Right lobe of liver (tissue), 6 donors: ENCODE data around the gene ADPGK. TPM values are rescaled to one million over a fixed set of nuclear protein-coding genes. Genes with fewer than 3 reads are reported as not detected.

Experiments
- ATAC-seq, 4 donors: fragments of 200-7000 bp; cut with Tn5 transposase; one replicate each; pipeline ENCODE4 v1.9.1; 2020; ENCODE audit warnings: mild to moderate bottlenecking in 4 of 4, moderate library complexity in 4 of 4
- DNase-seq, 3 donors: peaks; one replicate each; pipeline ENCODE4 v3.0.0-alpha.2; 2020
- H3K27ac ChIP-seq, 3 donors: fragments of 200-600 bp; one replicate each; pipeline ENCODE4 v1.8.0; 2022
- H3K27me3 ChIP-seq, 2 donors: fragments of 200-600 bp; one replicate each; pipeline ENCODE4 v1.8.0; 2022
- H3K36me3 ChIP-seq, 4 donors: fragments of 200-600 bp; sonication (generic) in 1 of 4; one replicate each; pipeline versions ENCODE4 v1.5.1 to v1.8.0; 2017 to 2022; ENCODE audit warnings: control low read depth in 1 of 4
- H3K4me1 ChIP-seq, 4 donors: fragments of 200-600 bp; sonication (generic) in 1 of 4; one replicate each; pipeline versions ENCODE4 v1.5.1 to v1.8.0; 2017 to 2022; ENCODE audit warnings: control low read depth in 1 of 4
- H3K4me3 ChIP-seq, 3 donors: fragments of 200-600 bp; one replicate each; pipeline ENCODE4 v1.8.0; 2022
- H3K9me3 ChIP-seq, 4 donors: fragments of 200-600 bp; sonication (generic) in 1 of 4; one replicate each; pipeline versions ENCODE4 v1.5.1 to v1.8.0; 2017 to 2022; ENCODE audit warnings: control low read depth in 1 of 4
- CTCF ChIP-seq, 4 donors: fragments of 200-600 bp in 3 of 4; fragments of 450-650 bp in 1 of 4; IDR thresholded peaks; one replicate each; pipeline versions ENCODE4 v1.5.1 to v1.8.0; 2016 to 2022; ENCODE audit warnings: antibody characterized with exemption in 4 of 4, mild to moderate bottlenecking in 2 of 4
- POLR2A ChIP-seq: fragments of 450-650 bp; IDR thresholded peaks from one replicate; pipeline ENCODE4 v1.6.1; 2017; ENCODE audit warnings: antibody characterized with exemption, mild to moderate bottlenecking
- WGBS: methylation state at CpG from one replicate; pipeline ENCODE4 v1.1.6; 2018; ENCODE audit warnings: low coverage, low lambda C conversion rate; ENCODE audit not compliant: insufficient coverage; ENCODE audit errors: missing lambda C conversion rate; 5-methylcytosine and 5-hydroxymethylcytosine counted together
- intact Hi-C, 2 donors: fragments of 100-400 bp; cut with DNase I; formaldehyde crosslinking; loops; one replicate each; pipeline versions ENCODE4 v1.11.2 to v1.14.1; 2022
- long read RNA-seq: library from polyadenylated mRNA; unstranded; transcript quantifications from one replicate; pipeline ENCODE4 v2.0.0, GENCODE V29; 2019
- total RNA-seq, 6 experiments: library from RNA; depleted of rRNA in 2 of 6; stranded (reverse); fragments of >200 nt in 2 of 6; fragmentation: NEBNext Ultra II Directional in 3 of 6; extraction: Animal tissue kit (Norgen Biotek cat#: 25700) in 3 of 6; gene quantifications; one replicate each; pipeline versions ENCODE4 v1.1.0 to v1.2.4, GENCODE V29; 2016 to 2023
- donor health status: DM: no; HTN: yes; CAD: no.
- donor health status: DM: no; HTN: no; CAD: no.
- donor health status: DM: no; HTN: no; CAD: no.
- donor health status: DM: no; HTN: yes; CAD: no.
- donor health status: DM: no; HTN: yes; CAD: no.

The ADPGK gene
- 10 to 100 TPM; 13.9 to 22.1 (median 19.8) TPM for total RNA-seq
- long read RNA-seq, partial matches to known transcripts = 0 of 3 reads
- long read RNA-seq, other reads (novel, unspliced or antisense) = 3 of 3 reads

GRCh38 chr15:72783640-72784455, at the start of gene ADPGK:
ADPGK (minus strand) TSS chr15:72783758; CDS start chr15:72783691, 67 bp downstream.
- H3K27me3 ChIP-seq = no peaks in the 10 kb centered on the region
- intact Hi-C loops = no loop called here
- H3K36me3 ChIP-seq = peaks cover 0 to 6% (median 0%) of the 10 kb centered on the region in 4 donors
- TF ChIP-seq POLR2A = peak; percentile 87
- peak; percentile 30 to 58 (median 50) for TF ChIP-seq CTCF (IDR thresholded peaks at IDR 0.05)
- H3K27ac ChIP-seq = peak within 1 kb of the TSS; percentile 61 to 95 (median 88)
- H3K4me1 ChIP-seq = peaks cover 0 to 14% (median 8%) of the 10 kb centered on the region in 4 donors
- peak within 1 kb of the TSS; percentile 99 to 100 (median 100) for H3K4me3 ChIP-seq
- 3% methylated on average over 17 of the region's 68 CpGs for WGBS
- peak; percentile 93 to 96 (median 94) for ATAC-seq
- H3K9me3 ChIP-seq = no peaks in the 10 kb centered on the region
- peak; percentile 91 to 93 (median 92) for DNase-seq

- Histone ChIP-seq H3K27ac (no peak overlapping the region), H3K9me3 (no peaks in the 10 kb centered on the region), H3K36me3 (no peaks in the 10 kb centered on the region), H3K4me3 (no peak overlapping the region), H3K27me3 (no peaks in the 10 kb centered on the region), H3K4me1 (no peaks in the 10 kb centered on the region)
- DNase-seq = no peak
- intact Hi-C loops = no loop called here
- no peak for ATAC-seq
- TF ChIP-seq POLR2A (no peak), CTCF (IDR thresholded peaks at IDR 0.05) (no peak)
Measured at GRCh38 chr15:72827226-72827625, 43.7 kb upstream of the ADPGK start.

DNA sequence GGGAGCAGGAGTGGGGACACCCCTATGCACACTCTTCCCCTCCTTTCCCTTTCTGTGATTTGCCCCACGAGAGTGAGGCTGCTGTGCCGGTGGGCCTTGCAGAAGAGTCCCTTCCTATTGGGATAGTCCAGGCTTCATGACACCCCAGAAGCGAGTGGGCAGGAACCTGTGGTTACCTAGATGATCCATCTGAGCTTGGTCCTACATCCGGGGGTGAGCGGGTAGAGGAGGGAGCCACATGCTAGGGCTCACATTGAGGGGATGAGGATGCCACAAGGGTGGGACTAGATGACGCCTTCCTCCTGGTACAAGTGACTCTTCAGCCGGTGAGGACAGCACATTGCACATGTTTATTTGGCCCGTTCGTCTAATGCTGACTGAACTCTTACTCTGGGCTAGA, 43.1 kb upstream of the ADPGK start:
- Histone ChIP-seq H3K27me3 (no peaks in the 10 kb centered on the region), H3K4me1 (no peaks in the 10 kb centered on the region), H3K36me3 (no peaks in the 10 kb centered on the region), H3K4me3 (no peak overlapping the region), H3K27ac (no peak overlapping the region), H3K9me3 (no peaks in the 10 kb centered on the region)
- WGBS = 84% methylated on average over 8 of the region's 9 CpGs
- no peak for TF ChIP-seq POLR2A
- TF ChIP-seq CTCF (IDR thresholded peaks at IDR 0.05) = no peak
- DNase-seq (no peak), ATAC-seq (no peak)
- intact Hi-C loops = no loop called here

GRCh38 chr15:72825829-72826228, 42.3 kb upstream of the ADPGK start:
- H3K27ac ChIP-seq = no peak overlapping the region
- H3K27me3 ChIP-seq = no peaks in the 10 kb centered on the region
- no peaks in the 10 kb centered on the region for H3K4me1 ChIP-seq
- DNase-seq (no peak), ATAC-seq (no peak)
- intact Hi-C loops = no loop called here
- WGBS = 70% methylated on average over 2 of the region's 4 CpGs
- no peaks in the 10 kb centered on the region for H3K36me3 ChIP-seq
- no peak overlapping the region for H3K4me3 ChIP-seq
- no peaks in the 10 kb centered on the region for H3K9me3 ChIP-seq
- TF ChIP-seq POLR2A (no peak), CTCF (IDR thresholded peaks at IDR 0.05) (no peak)
